HG02798 (cell line): ENCODE measurements around the gene SLC6A9.

ENCODE experiments used
- ATAC-seq: cut with Tn5 transposase; IDR thresholded peaks from one replicate; pipeline ENCODE4 v1.9.1; 2021; ENCODE audit warnings: mild to moderate bottlenecking; ENCODE audit not compliant: unreplicated experiment, poor library complexity

Gene SLC6A9

GRCh38 chr1:44030605-44031251, 534 bp downstream of the SLC6A9 start:
- peak; percentile 15 for ATAC-seq

GRCh38 chr1:44029911-44030604, 1.2 kb downstream of the SLC6A9 start:
- peak; percentile 87 for ATAC-seq

GRCh38 chr1:44029260-44029910, 1.9 kb downstream of the SLC6A9 start:
- peak; percentile 17 for ATAC-seq

GRCh38 chr1:44027320-44027719, 3.9 kb downstream of the SLC6A9 start:
- no peak for ATAC-seq

GRCh38 chr1:44025816-44026215, 5.4 kb downstream of the SLC6A9 start:
- no peak for ATAC-seq

- ATAC-seq, result no peak
Measured at GRCh38 chr1:44024903-44025525, 6.2 kb downstream of the SLC6A9 start.

GRCh38 chr1:44024031-44024902, 7.0 kb downstream of the SLC6A9 start:
- ATAC-seq, result no peak

- ATAC-seq, result no peak
Measured at GRCh38 chr1:44021581-44022321, 9.5 kb downstream of the SLC6A9 start.

- ATAC-seq, result no peak
Measured at GRCh38 chr1:44021156-44021555, 10.1 kb downstream of the SLC6A9 start.

- no peak for ATAC-seq
Measured at GRCh38 chr1:44020464-44020863, 10.8 kb downstream of the SLC6A9 start.

GRCh38 chr1:44019466-44019948, 11.8 kb downstream of the SLC6A9 start:
- ATAC-seq, result no peak

- ATAC-seq, result no peak
Measured at GRCh38 chr1:44016890-44017400, 14.3 kb downstream of the SLC6A9 start.

GRCh38 chr1:44016041-44016889, 15.0 kb downstream of the SLC6A9 start:
- no peak for ATAC-seq

- ATAC-seq, result no peak
Measured at GRCh38 chr1:44015206-44015605, 16.1 kb downstream of the SLC6A9 start.

- ATAC-seq, result no peak
Measured at GRCh38 chr1:44014365-44015104, 16.7 kb downstream of the SLC6A9 start.

GRCh38 chr1:44013949-44014348, 17.3 kb downstream of the SLC6A9 start:
- no peak for ATAC-seq

- no peak for ATAC-seq
Measured at GRCh38 chr1:44012941-44013609, 18.2 kb downstream of the SLC6A9 start.
